Activated CD4-positive, alpha-beta T cell treated with anti-CD3 and anti-CD28 coated beads, Interleukin-2, amount 50 U/mL, for 16 hours (primary cell): Measurements from ENCODE around the gene PKHD1.

Source experiments
- DNase-seq: peaks from one replicate; pipeline ENCODE4 v3.0.0-alpha.2; 2020

The PKHD1 gene

GRCh38 chr6:51675020-51675921, 412.1 kb downstream of the PKHD1 start:
- no peak for DNase-seq

- no peak for DNase-seq
These were observed 423.9 kb downstream of the PKHD1 start for GRCh38 chr6:51663525-51663924.

- DNase-seq: no peak
These were observed 426.6 kb downstream of the PKHD1 start for GRCh38 chr6:51660767-51661166.

- no peak for DNase-seq
These were observed 429.9 kb downstream of the PKHD1 start for GRCh38 chr6:51657491-51657890.

GRCh38 chr6:51655517-51655916, 431.9 kb downstream of the PKHD1 start:
- DNase-seq: no peak

GRCh38 chr6:51654647-51655046, 432.8 kb downstream of the PKHD1 start:
- no peak for DNase-seq

GRCh38 chr6:51651132-51651817, 436.1 kb downstream of the PKHD1 start:
- no peak for DNase-seq

- DNase-seq: no peak
These were observed 438.6 kb downstream of the PKHD1 start for GRCh38 chr6:51648774-51649173.

GRCh38 chr6:51648236-51648635, 439.2 kb downstream of the PKHD1 start:
- DNase-seq: no peak

- DNase-seq: no peak
These were observed 443.0 kb downstream of the PKHD1 start for GRCh38 chr6:51644426-51644825.

- no peak for DNase-seq
These were observed 447.4 kb downstream of the PKHD1 start for GRCh38 chr6:51640021-51640420.

GRCh38 chr6:51633424-51633823, 454.0 kb downstream of the PKHD1 start:
- no peak for DNase-seq

GRCh38 chr6:51630011-51630410, 457.4 kb downstream of the PKHD1 start:
- no peak for DNase-seq

GRCh38 chr6:51626391-51626790, 461.0 kb downstream of the PKHD1 start:
- no peak for DNase-seq

GRCh38 chr6:51625566-51625965, 461.8 kb downstream of the PKHD1 start:
- no peak for DNase-seq

- no peak for DNase-seq
These were observed 466.4 kb downstream of the PKHD1 start for GRCh38 chr6:51620971-51621370.

GRCh38 chr6:51619042-51619799, 468.2 kb downstream of the PKHD1 start:
- DNase-seq: no peak

GRCh38 chr6:51618563-51618962, 468.9 kb downstream of the PKHD1 start:
- peak; percentile 3 for DNase-seq

GRCh38 chr6:51617751-51618150, 469.7 kb downstream of the PKHD1 start:
- no peak for DNase-seq

GRCh38 chr6:51616243-51616642, 471.2 kb downstream of the PKHD1 start:
- DNase-seq: no peak

GRCh38 chr6:51614725-51615124, 472.7 kb downstream of the PKHD1 start:
- DNase-seq: no peak

- no peak for DNase-seq
These were observed 473.9 kb downstream of the PKHD1 start for GRCh38 chr6:51613558-51613957.

- no peak for DNase-seq
These were observed 478.5 kb downstream of the PKHD1 start for GRCh38 chr6:51608932-51609331.

- no peak for DNase-seq
These were observed 479.0 kb downstream of the PKHD1 start for GRCh38 chr6:51608383-51608782.
